Ovary (tissue), 3 donors: ENCODE data around the gene IRF3.

Source experiments
- EP300 ChIP-seq: sonication (generic); formaldehyde crosslinking; IDR thresholded peaks from one replicate; pipeline ENCODE4 v1.6.1; 2017; ENCODE audit warnings: antibody characterized with exemption
- POLR2A ChIP-seq: fragments of 450-650 bp; IDR thresholded peaks from one replicate; pipeline ENCODE4 v1.6.1; 2017; ENCODE audit warnings: antibody characterized with exemption, mild to moderate bottlenecking, moderate library complexity
- TF ChIP-seq, protein P1 (sequence below), 3 donors: fragments of 450-650 bp in 2 of 3; fragments of 200-600 bp in 1 of 3; IDR thresholded peaks; one replicate each; pipeline versions ENCODE4 v1.5.1 to v1.8.0; 2016 to 2022; ENCODE audit warnings: antibody characterized with exemption in 3 of 3, mild to moderate bottlenecking in 1 of 3
- donor health status: DM: no; HTN: no; CAD: no.

DNA sequence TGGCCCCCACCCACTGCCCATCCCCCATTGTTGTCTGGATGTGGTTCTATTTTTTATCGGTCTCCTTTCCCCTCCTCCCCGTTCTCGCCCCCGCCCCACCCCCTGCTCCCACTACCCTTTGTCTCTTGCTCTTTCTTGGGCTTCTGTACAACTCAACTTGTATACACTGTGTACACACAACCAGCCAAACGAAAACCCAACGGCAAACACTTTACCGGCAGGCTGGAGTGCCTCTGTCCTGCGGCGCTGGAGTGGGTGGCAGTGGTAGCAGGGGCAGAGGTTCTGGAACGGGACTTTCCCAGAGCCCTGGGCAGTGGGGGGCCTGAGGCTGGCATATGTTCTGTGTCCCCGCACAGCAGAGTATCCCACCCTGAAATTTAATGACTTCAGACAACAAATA lies 39.4 kb downstream of the IRF3 start:
- TF ChIP-seq, protein P1, sequence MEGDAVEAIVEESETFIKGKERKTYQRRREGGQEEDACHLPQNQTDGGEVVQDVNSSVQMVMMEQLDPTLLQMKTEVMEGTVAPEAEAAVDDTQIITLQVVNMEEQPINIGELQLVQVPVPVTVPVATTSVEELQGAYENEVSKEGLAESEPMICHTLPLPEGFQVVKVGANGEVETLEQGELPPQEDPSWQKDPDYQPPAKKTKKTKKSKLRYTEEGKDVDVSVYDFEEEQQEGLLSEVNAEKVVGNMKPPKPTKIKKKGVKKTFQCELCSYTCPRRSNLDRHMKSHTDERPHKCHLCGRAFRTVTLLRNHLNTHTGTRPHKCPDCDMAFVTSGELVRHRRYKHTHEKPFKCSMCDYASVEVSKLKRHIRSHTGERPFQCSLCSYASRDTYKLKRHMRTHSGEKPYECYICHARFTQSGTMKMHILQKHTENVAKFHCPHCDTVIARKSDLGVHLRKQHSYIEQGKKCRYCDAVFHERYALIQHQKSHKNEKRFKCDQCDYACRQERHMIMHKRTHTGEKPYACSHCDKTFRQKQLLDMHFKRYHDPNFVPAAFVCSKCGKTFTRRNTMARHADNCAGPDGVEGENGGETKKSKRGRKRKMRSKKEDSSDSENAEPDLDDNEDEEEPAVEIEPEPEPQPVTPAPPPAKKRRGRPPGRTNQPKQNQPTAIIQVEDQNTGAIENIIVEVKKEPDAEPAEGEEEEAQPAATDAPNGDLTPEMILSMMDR (IDR thresholded peaks at IDR 0.05) = no peak
- TF ChIP-seq POLR2A = no peak
- TF ChIP-seq EP300 = no peak
